GM04504 (cell line): ENCODE data around the gene GNLY.
"Not testable (repeated sequence)": the region's sequence is repeated elsewhere in the genome, so short reads cannot be mapped to it uniquely, and the experiment has no call there.

Experiments used
- DNase-seq: peaks from one replicate; pipeline ENCODE4 v3.0.0-alpha.2; 2012; ENCODE audit warnings: low read depth

Gene GNLY

DNA sequence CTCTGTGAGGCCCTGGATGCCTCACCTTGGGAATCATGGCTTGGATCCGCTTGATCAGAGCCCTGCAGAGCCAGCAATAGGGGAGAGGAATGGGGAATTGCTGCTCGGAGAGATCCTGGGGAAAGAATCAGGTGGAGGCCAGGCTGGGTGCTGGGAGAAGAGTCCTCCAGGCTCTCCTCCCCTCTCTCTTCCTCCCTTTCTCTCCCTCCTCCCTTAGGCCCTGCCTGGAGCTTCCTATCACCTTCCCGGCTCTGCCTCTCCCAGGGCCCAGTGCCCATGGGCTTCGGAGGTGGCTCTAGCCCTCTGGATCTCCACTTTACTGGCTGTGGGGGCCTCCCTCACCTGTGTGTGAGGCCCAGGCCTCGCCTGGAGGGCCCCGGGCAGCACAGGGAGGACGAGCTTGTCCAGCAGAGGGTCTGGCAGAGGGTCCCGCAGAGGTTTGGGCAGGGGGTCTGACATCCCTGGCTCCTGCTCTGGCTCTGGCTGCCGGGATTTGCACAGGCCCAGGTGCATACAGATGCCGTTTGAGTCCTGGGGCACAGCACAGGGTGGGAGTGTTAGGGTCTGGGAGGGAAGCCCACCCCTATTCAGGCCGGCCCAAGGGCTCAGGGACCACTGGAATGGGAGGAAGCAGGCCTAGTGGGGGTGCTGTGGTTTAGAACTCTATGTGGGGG, 28.8 kb upstream of the GNLY start:
- no peak for DNase-seq

DNA sequence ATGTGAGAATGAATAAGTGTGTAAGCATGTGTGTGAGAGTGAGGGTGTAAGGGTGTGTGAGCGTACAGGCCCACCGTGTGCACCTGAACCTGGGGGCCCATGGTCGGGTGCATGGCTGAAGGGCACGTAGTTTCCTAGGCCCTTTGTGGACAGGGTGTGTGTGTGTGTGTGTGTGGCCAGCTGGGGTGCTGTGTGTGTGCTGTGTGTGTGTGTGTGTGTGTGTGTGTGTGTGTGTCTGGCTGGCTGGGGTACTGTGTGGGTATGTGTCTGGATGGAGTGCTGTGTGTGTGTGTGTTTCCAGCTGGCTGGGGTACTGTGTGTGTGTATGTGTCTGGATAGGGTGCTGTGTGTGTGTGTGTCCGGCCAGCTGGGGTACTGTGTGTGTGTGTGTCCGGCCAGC, 28.1 kb upstream of the GNLY start:
- DNase-seq, result no peak

DNA sequence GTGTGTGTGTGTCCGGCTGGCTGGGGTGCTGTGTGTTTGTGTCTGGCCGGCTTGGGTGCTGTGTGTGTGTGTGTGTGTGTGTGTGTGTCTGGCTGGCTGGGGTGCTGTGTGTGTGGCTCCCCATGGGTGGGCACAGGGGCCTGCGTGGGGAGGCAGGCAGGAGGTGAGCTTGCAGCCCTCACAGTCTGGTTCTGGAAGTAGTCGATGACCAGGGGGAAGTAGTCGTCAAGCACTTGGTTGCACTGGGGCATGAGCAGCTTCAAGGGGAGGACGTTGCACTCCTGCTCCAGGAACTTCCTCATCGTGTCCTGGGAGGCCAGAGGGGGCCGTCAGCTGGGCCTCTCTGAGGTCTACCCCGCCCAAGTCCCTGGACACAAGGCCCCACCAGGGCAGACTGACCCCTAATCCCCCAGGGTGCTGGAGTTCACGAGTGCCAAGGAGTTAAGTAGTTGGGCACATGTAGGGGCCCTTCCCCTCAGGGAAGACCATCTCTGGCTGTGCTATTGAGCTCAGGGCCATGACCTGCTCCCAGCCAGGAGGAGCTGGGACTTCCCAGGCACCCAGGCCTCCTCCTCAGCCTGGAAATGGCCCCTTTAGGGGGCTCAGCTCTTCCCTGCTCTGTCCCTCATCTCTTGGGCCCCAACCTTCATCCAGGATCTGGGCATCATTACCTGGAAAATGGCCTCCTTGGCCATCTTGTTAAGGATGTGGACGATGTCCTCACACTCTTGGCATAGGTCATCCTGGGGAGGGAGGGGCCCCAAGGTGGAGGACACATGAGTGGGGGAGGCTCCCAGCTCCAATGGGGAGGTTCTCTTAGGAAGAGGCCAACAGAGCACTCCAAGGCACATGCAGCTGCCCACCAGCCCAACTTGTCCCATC, 27.5 kb upstream of the GNLY start:
- no peak for DNase-seq

DNA sequence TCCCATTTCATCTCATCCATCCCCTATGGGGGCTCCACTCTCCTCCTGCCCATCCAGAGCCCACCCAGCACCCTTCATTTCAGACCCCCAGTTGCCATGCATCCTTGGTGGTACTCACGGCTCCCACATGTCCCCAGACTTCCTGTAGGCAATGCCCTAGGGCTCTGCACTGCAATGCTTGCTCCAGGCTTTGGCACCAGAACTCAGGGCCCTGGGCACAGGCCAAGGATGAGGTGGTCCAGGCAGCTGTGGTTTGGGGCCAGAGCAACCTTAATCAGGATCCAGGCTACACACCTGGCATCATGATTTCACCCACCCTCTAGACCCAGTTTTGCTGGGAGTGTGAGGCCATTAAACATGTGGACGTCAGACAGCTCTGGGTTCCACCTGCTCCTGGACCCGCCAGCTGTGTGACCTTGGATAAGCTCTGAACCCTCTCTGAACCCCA, 26.6 kb upstream of the GNLY start:
- no peak for DNase-seq

DNA sequence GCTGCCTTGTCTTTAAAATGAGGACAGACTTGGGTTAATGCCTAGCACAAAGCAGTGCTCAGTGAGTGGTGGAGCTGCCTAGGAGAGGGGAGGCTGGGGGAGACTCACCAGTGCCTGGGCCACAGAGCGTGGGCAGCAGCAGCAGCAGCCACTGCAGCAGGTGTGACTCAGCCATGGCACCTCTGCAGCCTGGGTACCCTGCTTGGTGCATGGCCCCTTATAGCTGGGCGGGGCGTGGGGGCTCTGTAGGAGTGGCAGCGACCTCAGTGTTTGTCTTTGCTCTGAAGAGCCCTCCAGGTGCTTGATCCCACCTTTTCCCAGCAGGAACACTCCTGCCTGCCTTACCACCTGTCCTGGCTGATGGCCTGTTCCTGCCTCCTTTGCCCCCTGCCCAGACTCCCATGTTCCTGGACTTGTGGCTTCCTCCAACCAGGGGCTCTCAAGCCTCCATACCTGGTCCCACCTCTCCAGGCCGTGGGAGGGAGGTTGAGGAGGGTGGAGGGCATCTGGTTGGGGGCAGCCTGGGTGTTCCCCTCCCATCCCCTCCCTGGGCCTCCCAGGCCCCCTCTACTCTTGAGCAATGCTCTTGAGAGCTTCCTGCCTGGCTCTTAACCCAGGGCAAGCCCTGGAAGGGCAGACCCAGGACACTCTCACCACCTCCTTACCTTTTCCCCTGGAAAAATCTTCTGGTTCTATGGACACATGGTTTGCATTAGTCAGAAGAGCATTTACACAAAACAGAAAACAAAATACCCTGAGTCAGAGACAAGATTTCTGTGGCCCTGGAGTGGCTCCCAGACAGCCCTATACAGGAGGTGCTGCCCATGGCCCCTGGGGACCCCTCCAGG, 25.9 kb upstream of the GNLY start, which contains the start of gene SFTPB:
SFTPB (minus strand) TSS at position 191 of the 848 bp plus-strand sequence; CDS start at position 175, 16 bp downstream.
- DNase-seq, result no peak

DNA sequence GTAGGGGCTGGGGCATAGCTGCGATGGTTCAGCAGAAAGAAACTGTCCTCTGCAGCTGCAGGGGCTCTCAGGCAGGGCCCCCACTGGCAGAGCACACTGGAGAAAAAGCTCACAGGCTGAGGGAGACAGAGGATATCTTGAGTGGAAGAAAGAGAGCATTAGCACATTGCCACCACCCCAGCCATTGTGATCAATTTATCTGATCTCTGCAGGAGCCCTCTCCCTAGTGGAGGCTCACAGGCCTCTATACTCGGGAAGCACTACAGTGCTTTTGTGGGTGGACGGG, 25.4 kb upstream of the GNLY start:
- DNase-seq, result no peak

DNA sequence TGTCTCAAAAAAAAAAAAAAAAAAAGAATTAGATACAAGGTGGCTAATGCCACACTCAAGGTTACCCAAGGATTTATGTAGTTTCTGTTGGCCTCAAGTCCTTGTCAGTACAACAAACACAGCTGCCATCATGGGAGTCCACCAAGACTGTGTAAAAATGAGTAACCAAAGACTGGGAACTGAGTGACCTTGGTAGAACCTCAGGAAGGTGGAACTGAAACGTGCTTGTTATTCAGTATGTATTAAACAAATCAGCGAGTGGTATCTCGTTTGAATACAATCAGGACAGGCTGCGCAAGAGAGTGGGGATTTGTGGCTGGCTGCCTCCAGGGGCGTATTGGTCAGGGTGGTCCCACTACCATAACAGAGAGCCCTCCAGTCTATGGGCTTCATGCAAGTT, 24.6 kb upstream of the GNLY start:
- no peak for DNase-seq

DNA sequence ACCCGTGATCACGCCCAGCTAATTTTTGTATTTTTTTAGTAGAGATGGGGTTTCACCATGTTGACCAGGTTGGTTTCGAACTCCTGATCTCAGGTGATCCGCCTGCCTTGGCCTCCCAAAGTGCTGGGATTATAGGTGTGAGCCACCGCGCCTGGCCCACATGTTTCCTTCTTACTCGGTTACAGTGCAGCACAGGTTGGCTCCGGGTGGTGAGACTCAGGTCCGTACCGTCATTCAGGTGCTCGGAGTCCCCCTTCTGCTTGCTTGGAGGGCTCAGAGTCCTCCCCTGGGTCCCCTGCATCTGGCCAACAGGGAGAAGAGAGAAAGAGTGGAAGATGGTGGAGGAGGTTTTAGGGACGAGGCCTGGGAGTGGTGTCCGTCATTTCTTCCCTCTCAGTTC, 23.7 kb upstream of the GNLY start:
- not testable (repeated sequence) for DNase-seq

DNA sequence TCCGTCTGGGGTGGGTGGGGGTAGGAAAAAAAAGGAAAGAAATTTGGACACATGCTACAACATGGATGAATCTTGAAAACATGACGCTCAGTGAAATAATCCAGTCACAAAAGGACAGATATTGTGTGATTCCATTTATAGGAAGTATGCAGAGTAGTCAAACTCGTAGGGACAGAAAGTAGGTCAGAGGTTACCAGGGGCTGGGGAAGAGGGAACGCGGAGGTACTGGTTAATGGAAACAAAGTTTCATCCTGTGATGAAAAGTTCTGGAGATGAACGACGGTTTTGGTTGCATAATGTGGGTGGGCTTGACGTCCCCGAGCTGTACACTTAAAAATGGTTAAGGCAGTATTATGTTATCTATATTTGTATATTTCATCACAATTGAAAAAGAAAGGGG, 21.7 kb upstream of the GNLY start:
- no peak for DNase-seq

DNA sequence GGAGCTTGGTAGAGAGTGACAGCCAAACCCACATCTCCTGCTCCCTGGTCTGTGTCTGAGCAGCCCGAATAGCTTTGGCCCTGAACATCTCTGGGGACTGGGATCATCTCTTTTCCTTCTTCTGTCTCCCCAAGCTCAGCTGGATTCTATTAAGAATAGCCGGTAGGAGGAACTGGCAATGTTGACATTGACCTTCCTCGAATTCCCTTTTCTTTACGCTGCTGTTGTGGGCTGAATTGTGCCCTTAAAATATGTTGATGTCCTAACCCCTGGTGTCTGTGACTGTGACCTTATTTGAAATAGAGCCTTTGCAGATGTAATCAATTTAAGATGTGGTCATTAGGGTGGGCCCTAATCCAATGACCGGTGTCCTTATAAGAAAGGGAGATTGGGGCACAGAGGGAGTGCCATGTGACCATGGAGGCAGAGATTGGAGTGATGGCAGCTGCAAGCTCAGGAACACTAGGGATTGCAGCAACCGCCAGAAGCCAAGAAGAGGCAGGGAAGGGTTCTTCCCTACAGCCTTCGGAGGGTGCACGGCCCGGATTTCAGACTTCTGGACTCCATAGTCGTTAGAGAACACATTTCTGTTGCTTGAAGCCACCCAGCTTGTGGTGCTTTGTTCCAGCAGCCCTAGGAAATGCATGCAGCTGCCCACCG, 20.3 kb upstream of the GNLY start:
- no peak for DNase-seq

DNA sequence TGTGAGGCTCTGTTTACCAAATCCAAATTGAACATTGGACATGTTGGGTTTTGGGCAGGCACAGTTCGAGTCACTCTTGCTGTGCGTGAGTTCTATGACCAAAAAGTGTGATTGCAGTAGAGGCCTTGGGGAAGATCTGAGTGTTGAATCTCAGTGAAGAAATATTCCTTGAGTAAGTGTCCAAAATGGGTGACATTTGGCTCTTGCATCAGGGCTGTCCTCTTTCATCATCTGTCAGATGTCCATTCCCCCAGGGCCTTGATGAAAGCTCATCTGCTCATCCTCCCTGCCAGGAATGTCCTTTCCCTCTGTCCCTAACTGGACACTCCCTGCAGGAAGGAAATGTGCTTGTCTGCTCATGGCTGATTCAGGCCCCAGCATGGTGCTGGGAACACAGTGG, 19.7 kb upstream of the GNLY start:
- no peak for DNase-seq

DNA sequence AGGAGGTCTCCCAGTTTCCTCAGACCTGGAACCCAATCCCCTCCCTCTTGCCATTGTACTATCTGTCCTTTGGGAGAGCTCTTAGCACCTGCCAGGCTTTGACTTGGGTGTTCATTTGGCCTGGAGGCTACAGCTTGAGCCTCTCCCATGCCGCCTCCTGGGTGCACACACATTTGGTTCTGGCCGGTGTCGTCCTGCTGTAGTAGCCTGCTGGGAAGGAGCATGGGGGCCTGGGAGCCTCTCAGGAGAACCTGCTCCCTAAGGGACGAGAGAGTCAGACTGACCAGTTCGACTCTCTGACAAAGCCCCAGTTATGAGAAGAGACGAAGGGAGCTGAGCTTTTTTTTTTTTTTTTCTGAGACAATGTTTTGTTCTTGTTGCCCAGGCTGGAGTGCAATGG, 18.7 kb upstream of the GNLY start:
- DNase-seq, result no peak

DNA sequence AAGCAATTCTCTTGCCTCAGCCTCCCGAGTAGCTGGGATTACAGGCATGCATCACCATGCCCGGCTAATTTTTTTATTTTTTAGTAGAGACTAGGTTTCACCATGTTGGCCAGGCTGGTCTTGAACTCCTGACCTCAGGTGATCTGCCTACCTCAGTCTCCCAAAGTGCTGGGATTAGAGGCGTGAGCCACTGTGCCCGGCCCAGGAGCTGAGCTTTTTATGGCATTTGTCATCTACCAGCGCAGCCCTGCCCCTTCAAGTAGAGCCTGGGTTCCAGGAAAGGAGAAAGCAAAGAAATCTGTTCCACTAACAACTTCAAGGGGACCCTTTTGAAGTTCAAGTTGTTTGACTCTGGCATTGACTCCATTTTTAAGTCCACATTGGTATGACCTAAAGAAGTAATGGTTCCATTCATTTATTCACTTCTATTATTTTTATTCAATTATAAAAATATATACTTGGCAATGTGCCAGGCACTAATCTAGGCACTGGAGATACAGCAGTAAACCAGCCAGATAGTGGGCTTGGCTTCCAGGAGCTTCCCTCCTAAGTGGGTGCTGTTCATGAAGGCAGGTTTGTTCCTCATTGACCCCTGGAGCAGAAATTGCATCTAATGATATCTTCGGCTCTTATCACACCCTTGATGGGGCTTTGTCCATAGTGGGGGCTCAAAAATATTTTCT, 18.2 kb upstream of the GNLY start:
- no peak for DNase-seq

DNA sequence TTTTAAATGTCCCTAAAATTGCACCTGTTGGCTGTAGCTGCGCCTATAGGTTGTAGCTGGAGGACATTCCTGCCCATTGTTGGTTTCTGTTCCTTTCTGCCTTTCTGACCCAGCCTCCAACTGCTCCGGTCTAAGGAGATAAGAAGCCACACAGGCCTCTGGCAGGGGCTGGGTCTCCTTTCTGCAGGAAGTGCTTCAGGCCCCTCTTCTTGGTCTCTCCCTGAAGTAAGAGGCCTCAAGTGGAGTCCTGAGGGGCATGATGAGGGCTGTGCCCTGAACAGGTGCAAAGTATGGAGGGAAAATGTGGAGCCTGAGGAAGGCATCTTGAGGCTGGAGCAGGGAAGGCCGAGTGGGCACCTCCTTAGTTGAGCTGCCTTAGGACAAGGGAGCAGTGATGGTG, 15.8 kb upstream of the GNLY start:
- DNase-seq, result no peak

DNA sequence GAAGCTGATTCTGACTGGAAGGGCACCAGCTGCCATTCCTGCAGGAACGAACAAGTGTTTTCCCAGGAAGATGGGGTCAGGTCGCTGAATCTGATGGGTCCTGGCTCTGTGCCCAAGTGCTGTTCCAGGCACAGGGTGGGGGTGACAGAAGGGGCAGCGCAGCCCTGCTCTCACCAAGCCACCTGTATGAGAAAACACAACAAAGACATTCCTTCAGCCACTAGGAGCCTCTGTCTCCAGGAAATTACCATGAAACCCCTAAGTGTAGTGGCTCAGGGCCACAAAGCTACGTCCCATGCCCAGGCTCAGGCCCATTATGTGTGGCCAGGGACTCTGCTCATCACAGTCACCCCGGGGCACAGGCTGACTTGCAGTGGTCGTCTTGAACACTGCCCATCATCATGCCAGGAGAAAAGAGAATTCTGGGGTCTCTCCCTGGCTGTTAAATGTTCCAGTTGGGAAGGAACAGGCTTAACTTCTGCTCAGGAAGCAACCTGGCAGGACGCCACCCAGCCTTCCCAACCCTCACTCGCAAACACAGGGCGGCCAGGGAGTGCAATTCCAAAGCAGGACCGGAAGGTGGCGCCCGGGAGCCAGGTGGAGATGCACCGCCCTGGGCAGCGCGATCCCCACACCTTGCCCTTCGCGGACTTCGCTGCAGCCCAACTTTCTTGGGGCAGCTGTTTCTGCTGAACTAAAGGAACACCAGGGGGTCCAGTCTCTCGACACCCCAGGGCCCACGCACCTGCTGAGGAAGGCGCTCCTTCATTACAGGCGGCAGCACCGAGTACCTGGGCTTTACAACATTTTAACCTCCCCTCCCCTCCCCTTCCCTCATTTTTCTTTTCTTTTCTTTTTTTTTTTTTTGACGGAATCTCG, 15.1 kb upstream of the GNLY start:
- DNase-seq, result peak; percentile 47

DNA sequence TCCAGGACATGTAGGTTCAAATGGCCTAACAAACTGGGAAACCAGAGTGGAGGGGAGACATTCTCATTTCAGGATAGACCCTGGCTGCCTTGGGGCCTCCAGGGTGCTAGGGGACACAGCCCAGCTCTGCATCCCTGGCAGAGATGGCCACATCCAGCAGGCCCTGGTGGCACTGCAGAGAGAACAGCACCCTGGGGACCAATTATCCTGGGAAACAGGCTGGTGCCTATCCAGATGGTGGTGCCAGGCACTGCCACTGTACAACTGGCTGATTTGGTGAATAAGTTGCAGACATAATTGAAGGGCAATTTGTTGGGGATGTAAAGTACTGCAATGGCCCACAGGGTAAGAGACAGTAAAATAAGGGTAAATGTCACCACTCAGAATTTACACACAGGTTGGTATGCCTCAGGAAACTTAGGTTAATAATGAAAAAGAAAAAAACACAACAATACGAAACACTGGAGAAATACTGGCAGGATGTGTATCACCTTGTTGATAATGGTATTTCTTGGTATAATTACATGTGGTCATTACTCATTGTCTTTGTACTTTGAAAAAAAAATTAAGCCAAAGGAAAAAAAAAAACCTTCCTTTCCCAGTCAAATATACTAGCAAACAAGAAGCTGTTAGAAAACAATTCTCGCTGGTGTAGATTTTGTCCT, 13.3 kb upstream of the GNLY start:
- no peak for DNase-seq

DNA sequence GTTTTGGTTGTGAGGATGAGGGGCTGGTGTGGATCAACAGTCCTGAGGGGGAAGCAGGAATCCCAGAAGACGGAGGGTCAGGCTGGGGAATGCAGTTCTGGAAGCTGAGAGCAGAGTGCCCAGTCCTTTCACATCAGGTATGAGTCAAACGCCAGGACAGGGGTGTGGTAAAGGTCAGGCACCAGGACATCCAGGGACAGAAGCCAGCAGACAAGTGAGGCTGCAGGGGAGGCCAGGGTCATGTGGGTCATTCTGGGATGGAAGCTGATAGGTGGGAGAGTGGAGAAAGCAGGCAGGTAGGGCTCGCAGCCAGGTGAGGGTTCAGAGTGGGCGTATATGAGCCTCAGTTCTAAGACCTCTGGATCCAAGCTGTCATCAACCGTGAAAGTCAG, 12.8 kb upstream of the GNLY start:
- DNase-seq, result no peak

DNA sequence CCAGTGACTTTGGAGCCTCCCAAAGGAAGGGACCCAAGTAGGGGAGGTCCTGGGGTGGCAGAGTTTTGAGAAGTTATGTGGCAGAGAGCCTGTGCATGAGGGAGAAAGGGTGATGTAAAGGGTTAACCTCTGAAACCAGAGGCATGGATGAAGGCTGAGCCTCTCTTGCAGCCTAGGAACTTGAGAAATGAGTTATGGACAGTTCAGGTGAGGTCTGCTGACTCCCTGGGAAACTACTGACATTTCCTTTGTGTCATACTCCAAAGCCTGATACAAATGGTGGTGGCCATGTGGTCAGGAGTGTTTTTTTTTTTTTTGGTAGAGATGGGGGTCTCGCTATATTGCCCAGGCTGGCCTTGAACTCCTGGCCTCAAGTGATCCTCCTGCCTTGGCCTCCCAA, 12.4 kb upstream of the GNLY start:
- DNase-seq, result no peak

DNA sequence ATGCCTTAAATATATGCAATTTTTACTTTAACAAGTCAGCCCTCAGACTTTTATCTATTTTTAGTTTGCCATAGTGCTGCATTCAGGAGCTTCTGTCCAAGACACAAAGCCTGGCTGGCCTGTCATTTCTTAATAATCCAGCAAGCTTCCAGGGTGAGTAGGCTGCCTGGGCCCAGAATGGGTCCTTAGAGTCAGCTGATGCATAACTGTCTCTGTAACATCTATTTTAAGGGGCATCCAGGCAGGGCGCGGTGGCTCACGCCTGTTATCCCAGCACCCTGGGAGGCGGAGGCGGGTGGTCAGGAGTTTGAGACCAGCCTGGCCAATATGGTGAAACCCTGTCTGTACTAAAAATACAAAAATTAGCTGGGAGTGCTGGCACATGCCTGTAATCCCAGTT, 11.8 kb upstream of the GNLY start:
- DNase-seq, result no peak

DNA sequence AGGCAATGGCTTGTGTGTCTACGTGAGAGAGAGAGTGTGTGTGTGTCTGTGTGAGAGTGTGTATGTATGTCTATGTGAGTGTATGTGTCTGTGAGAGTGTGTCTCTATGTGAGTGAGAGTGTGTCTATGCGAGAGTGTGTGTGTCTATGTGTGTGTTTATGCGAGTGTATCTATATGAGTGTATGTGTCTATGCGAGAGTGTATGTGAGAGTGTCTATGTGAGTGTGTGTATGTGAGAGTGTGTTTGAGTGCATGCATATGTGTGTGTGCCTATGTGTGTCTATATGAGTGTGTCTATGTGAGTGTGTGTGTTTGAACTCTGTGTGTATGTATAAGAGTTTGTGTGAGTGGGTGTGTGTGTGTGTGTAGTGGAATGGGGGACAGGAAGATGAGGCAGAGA, 9.8 kb upstream of the GNLY start:
- DNase-seq, result no peak
